Measurements from ENCODE around the gene ENOX2.

The ENOX2 gene

DNA sequence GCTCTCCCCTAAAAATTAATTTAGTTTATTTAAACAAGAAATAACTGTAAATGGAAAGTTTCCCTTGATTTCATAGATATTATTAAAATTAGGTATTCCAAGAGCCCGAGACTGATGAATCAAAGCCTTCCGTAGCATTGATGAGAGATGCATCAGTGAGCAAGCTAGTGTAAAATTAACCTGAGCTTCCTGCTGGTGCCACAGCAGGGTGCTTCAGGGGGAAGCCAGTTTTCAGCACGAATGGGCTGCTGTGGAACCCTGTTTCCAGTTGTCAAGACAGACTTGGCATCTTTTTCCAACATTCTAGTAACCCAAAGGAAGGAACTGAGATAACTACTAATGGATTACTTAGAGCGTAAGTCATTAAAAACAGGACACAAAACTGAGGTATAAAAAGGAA is 279.5 kb downstream of the ENOX2 start:
- no peak for DNase-seq

DNA sequence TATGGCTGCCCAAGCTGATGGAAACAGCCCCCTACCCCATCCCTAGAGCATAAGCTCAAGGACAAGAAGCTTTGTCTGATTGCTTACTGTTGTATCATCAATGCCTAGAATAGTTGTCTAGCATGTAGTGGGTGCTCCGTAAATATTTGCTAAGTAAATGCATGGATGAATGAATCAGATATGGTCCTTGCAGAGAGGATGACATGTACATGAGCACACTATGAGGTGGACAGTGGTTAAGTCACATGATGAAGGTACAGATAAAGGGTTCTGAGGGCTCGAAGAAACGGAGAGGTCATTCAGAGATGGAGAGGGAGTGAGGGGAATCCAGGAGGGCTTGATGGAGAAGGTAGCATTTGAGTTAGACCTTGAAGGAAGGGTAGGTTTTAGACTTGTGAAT is 287.1 kb downstream of the ENOX2 start:
- DNase-seq: no peak

DNA sequence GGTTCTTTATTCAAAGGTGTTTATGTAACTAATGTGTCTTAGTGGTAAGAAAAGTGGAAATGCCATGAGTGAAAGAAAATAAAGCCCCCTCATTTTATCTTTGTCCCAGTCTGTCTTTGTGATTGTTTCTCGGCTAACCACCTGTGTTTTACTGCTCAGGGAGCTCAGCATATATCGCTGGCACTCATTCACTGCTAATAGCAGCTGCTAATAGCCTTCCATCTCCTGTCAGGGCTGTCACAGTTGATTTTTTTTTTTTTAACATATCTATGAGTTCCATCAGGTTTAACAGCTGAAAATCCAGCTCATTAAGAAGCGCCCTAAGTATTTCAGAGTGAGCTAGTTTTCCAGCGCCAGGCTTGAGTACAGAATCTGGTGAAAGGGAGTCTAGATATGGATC is 295.6 kb downstream of the ENOX2 start:
- DNase-seq: no peak

DNA sequence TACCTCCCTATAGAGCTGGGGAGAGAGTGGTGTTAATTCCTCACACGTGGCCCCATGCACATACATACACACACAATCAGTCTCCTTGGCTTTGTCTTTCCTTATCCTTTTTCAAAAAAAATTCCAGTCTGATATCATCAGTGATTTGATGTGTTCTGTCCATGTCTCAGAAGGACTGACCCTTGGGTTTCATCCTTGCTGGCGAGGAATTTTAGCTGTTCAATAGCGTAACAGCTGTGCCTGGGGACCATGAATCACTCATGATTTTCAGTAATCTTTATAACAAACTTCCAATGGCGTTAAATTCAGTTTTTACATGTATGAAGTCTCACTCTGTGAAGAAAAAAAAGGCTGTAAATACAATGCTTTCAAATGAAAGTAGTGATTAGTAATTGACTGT is 296.6 kb downstream of the ENOX2 start:
- DNase-seq: no peak

DNA sequence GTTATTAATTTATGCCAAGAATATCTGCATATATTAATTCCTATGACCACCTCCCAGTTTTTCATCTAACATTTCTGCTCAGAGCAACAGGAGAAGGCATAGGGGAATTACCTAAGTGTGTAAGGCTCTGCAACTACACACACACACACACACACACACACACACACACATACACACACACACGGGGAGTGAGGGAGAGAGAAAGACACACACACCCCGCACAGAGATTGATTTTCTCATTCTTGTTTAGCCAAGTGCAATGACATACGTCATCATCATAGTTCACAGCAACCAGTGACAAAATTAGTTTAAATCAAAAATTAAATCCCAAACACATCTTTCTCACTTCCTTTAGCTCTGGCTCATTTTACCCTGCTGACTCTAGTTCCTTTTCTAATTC is 298.1 kb downstream of the ENOX2 start:
- DNase-seq: no peak

DNA sequence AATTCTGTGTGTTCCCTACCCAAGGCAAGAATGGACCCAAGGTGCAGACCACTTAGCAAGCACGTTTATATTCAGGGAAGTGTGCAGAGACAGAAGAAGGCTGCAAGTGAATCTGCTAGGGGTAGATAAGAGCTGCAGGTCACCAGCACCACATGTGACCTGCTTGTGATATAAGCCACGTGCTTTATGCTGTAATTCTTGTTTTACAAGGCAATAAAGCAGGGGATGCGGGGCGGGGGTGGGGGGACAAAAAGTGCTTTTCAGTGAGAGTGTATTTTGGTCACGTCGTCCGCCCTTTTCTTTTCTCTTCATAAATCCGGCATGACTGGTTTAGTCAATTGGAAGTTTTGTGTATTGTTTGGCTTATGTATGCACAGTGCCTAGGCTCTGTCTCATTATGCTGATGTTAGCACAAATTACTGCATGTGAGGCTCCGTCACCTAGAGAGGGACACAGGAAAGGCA is 308.5 kb downstream of the ENOX2 start:
- DNase-seq: no peak

DNA sequence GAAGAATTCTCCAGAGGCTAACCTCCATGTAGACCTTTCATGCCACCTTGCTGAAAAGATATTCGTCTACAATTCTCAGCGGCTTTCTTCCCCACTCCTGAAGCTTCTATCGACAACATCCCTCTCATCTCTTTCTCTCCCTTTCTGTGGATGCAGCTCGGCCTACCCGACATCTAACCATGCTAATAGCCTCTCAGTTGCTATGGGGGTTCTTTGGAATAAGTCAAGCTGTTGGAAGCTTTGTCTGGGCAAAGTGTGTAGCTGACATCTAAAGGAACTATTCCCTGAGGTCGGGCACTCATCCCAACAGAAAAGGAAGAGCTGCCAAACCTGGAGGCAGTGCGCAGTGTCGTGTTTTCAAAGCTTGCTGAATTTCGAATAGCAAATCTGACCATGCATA is 309.1 kb downstream of the ENOX2 start:
- no peak for DNase-seq

DNA sequence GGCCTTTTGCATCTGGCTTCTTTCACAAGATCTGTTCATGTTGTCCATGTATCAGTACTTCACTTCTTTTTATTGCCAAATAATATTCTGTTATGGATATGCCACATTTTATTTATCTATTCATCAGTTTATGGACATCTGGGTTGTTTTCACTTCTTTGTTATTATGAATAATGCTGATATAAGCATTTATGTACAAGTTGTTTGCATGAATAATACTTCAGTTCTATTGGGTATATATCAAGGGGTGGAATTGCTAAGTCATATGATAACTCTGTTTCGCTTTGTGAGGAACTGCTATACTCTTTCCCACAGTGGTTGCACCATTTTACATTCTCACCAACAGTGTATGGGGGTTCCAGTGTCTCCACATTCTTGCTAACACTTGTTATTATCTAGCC is 310.8 kb downstream of the ENOX2 start:
- DNase-seq: no peak

DNA sequence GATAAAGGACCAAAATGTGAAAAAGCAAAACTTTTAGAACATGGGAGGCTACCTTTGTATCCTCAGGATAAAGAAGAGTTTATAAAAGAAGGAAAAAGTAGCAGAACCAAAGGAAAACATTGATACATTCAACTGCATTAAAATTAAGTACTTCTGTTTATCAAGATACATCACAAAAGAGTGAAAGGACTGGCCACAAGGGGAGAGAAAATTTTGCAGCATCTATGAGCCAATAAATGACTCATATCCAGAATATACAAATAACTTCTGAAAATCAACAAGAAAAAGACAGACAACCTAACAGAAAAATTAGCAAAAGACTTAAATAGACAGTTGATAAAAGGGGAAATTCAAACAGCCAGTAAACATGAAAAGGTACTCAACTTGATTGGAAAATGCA is 324.1 kb downstream of the ENOX2 start:
- DNase-seq: no peak

DNA sequence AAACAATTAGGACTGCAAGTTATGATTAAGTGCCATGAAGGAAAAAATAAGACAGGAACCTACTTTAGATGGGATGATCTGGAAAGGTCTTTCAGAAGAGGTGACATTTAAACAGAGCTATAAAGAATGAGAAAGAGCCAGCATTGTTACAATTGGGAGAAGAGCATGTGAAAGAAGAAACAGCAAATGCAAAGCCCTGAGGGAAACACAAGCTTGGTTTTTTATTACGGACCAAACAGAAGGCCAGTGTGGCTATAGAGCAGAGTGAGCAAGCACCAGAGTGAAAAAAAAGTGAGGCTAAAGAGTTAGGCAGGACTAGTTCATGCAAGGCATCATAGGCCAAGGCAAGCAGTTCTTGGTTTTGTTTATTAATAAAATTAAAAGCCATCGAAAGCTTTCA is 325.6 kb downstream of the ENOX2 start:
- no peak for DNase-seq

DNA sequence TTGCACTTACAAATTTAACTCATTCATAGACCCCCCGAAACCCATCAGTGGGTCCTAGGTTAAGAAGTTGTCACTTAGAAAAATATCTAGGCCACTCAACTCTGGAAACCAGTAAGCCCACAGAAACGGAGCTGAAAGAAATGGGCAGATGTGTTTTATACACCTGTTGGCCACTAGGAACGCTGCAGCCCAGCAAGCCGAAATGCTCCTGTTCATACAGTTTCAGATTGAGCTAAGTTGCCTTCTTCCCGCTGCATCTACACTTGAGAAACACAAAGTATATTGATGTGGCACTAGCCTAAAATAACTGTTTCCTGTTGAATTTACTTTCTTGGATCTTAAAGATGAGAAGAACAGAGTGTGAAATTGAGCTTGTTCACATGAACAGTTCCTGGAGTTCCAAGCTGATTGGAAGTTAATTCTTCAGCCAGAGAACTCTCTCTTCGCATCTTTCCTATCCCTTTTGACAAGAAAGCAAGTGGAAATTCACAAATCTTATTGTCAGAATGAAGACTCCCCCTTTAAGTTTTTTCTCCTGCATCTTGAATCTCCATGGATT is 327.1 kb downstream of the ENOX2 start:
- DNase-seq: peak in 1 of 2 donors; percentile 6

Measured in CD4-positive, alpha-beta T cell treated with Interferon alpha-2 for 1 hour (primary cell).